Activated CD8-positive, alpha-beta T cell treated with anti-CD3 and anti-CD28 coated beads, Interleukin-2, amount 10 ng/mL, durations not matched to agents 7 days and 5 days (primary cell): ENCODE data around the gene MOAP1. TPM values are rescaled to one million over a fixed set of nuclear protein-coding genes. Genes with fewer than 3 reads are reported as not detected.
"Not testable (repeated sequence)": the region's sequence is repeated elsewhere in the genome, so short reads cannot be mapped to it uniquely, and the experiment has no call there.

Source experiments
- ATAC-seq: fragments of 150-1000 bp; cut with Tn5 transposase; one replicate; pipeline ENCODE4 v1.10.0; 2021; ENCODE audit warnings: moderate library complexity
- CTCF ChIA-PET: fragments of 350-600 bp; sonication (Branson Sonifier 250); formaldehyde crosslinking; loops from one replicate; lab custom pipeline; 2021; ENCODE audit warnings: antibody characterized with exemption; lab: Charles Lee
- POLR2A ChIA-PET: fragments of 350-600 bp; sonication (Branson Sonifier 250); formaldehyde crosslinking; loops from one replicate; lab custom pipeline; 2021; ENCODE audit warnings: antibody characterized with exemption; lab: Charles Lee
- DNase-seq: peaks from one replicate; pipeline ENCODE4 v3.0.0-alpha.2; 2020
- H3K27ac Mint-ChIP-seq: one replicate; pipeline ENCODE4 v1.8.0; 2021; ENCODE audit warnings: mild to moderate bottlenecking, mixed read lengths
- H3K27me3 Mint-ChIP-seq: one replicate; pipeline ENCODE4 v1.8.0; 2021; ENCODE audit warnings: low read depth, mixed read lengths
- H3K36me3 Mint-ChIP-seq: one replicate; pipeline ENCODE4 v1.8.0; 2021; ENCODE audit warnings: low read depth, mixed read lengths
- H3K4me1 Mint-ChIP-seq: one replicate; pipeline ENCODE4 v1.8.0; 2021; ENCODE audit warnings: low read depth, mixed read lengths
- H3K4me3 Mint-ChIP-seq: one replicate; pipeline ENCODE4 v1.8.0; 2021; ENCODE audit warnings: mild to moderate bottlenecking, mixed read lengths
- H3K9me3 Mint-ChIP-seq: one replicate; pipeline ENCODE4 v1.8.0; 2022; ENCODE audit warnings: mixed read lengths; ENCODE audit not compliant: insufficient read depth
- total RNA-seq, 2 experiments: library from RNA; stranded (reverse); gene quantifications; one replicate each; pipeline ENCODE4 v1.2.3, GENCODE V29; 2021

MOAP1 gene
- total RNA-seq, 2 experiments from 2014 or later = 21.0 to 21.5 TPM

DNA sequence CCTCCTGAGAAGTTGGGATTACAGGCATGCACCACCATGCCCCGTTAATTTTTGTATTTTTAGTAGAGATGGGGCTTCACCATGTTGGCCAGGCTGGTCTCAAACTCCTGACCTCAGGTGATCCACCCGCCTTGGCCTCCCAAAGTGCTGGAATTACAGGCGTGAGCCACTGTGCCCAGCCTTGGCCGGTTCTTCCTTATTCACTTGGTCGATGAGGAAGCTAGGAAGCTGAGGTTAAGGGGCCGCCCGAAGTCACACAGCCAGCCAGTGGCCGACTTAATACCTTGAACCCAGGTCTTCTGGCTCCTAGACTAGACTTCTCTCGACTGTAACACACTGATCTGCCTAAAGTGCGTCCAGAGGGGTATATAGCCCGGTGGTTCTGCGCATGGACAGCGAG is 48.2 kb downstream of the MOAP1 start:
- CTCF ChIA-PET = interaction anchor here (0.8 kb wide), 1 partner anchor 23 kb away, joined by 4 read pairs; no protein-coding TSS in a partner anchor
- POLR2A ChIA-PET, DNase-seq, H3K27ac Mint-ChIP-seq, H3K9me3 Mint-ChIP-seq, H3K4me3 Mint-ChIP-seq, ATAC-seq, H3K4me1 Mint-ChIP-seq, H3K36me3 Mint-ChIP-seq, H3K27me3 Mint-ChIP-seq: not testable (repeated sequence)

DNA sequence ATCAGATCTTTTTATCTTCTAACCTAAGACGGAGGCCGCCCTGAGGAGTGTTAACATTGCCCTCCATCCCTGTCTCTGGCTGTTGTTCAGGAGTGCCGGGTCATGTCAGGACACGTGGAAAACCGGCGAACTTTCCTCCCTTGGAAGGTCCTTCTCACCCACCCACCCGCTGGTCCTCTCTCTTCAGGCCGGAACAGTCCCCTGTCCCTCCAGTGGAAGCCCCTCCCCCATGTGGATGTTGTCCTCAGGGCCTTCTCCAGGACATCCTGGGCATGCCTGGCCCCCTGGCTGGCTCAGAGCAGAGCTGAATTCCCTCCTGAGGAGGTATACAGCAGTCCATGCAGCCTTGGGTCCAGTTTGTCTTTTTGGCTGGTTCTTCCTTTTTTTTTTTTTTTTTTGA is 48.7 kb downstream of the MOAP1 start:
- Mint-ChIP-seq H3K27me3 (no peaks in the 10 kb centered on the region), H3K27ac (no peak overlapping the region), H3K4me3 (no peak overlapping the region), H3K36me3 (no peaks in the 10 kb centered on the region), H3K4me1 (peaks cover 4% of the 10 kb centered on the region), H3K9me3 (no peaks in the 10 kb centered on the region)
- POLR2A ChIA-PET = no interaction called here
- ATAC-seq = no peak
- CTCF ChIA-PET = interaction anchor here (2.5 kb wide), 1 partner anchor 22 kb away, joined by 19 read pairs; no protein-coding TSS in a partner anchor
- DNase-seq = no peak

DNA sequence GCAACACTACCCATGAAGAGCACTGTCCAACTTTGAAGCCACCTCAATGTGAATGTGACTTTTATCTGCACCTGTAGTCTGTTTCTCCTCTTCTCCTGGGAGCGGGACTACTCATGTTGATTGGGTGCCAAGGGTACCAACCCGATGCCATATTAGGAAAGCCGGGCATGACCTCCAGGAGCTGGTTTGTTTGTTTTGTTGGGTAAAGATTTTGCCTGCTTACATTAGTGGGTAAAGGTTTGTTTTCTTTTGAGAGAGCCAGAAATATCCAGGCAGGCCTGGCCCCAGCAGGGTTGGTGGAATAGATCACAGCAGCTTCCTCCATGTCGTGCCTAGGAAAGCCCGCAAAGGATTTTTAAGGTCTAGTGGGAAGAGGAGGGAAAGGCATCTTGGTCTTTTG is 49.3 kb downstream of the MOAP1 start:
- ChIA-PET CTCF (interaction anchor here (2.5 kb wide), 1 partner anchor 21 kb away, joined by 19 read pairs; no protein-coding TSS in a partner anchor), POLR2A (no interaction called here)
- Mint-ChIP-seq H3K27ac (peak overlapping the region; percentile 6), H3K36me3 (no peaks in the 10 kb centered on the region), H3K27me3 (no peaks in the 10 kb centered on the region), H3K4me3 (no peak overlapping the region), H3K4me1 (peaks cover 4% of the 10 kb centered on the region), H3K9me3 (no peaks in the 10 kb centered on the region)
- ATAC-seq (no peak), DNase-seq (no peak)

DNA sequence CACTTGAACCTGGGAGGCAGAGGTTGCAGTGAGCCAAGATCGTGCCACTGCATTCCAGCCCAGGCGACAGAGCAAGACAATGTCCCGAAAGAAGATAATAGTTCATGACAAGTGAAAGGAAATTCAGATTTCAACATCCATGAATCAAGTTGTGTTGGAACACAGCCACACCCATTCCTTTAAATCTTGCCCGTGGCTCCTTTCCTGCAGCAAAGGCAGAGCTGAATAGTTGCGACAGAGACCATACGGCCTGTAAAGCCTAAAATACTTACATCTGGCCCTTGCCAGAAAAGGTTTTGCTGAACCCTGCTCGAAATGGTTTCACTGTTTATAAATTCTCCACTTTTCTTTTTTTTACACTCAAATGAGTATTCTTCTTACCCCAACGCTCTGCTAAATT is 51.2 kb downstream of the MOAP1 start:
- CTCF ChIA-PET = interaction anchor here (1.0 to 4.1 kb wide), 10 partner anchors 14 to 188 kb away, joined by 3 to 101 read pairs (median 9); no protein-coding TSS in a partner anchor
- ATAC-seq = no peak

DNA sequence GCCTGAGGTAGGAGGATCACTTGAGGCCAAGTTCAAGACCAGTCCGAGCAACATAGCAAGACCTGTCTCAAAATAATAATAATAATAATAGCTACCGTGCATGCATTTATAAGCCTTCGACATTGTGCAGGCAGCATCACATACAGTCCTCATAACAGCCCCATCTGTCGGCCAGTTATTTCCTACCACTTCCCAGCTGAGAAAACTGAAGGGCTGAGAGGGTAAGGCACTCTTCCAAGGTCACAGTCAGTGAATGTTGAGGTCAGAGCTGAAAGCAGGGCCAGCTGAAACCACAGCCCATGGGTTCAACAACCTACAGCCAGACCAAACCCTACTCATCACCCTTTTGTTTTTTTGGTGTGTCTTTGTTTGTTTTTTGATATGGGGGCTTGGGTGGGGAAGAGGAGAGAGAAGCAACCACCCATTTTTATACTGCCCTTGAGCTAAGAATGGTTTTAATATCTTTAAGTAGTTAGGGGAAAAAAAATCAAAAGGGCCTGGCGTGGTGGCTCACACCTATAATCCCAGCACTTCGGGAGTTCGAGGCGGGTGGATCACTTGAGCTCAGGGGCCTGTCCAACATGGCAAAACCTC is 52.1 kb downstream of the MOAP1 start:
- Mint-ChIP-seq H3K27ac (no peak overlapping the region), H3K9me3 (no peaks in the 10 kb centered on the region), H3K36me3 (no peaks in the 10 kb centered on the region), H3K4me3 (no peak overlapping the region), H3K27me3 (peaks cover 6% of the 10 kb centered on the region), H3K4me1 (no peaks in the 10 kb centered on the region)
- ChIA-PET POLR2A (interaction anchor here (1.5 to 1.7 kb wide), 2 partner anchors 17 to 19 kb away, joined by 4 to 6 read pairs; partner anchors contain the start of gene ITPK1), CTCF (interaction anchor here (0.7 to 4.1 kb wide), 20 partner anchors 8 to 300 kb away, joined by 3 to 101 read pairs (median 4); no protein-coding TSS in a partner anchor)
- ATAC-seq (peak; percentile 77), DNase-seq (peak; percentile 55)

More for the DNA sequence above, 51.2 kb downstream of the MOAP1 start:
- Mint-ChIP-seq H3K9me3 (no peaks in the 10 kb centered on the region), H3K36me3 (no peaks in the 10 kb centered on the region), H3K4me1 (no peaks in the 10 kb centered on the region), H3K4me3 (no peak overlapping the region), H3K27me3 (peaks cover 3% of the 10 kb centered on the region), H3K27ac (no peak overlapping the region)
- POLR2A ChIA-PET = interaction anchor here (1.5 kb wide), 1 partner anchor 20 kb away, joined by 6 read pairs; no protein-coding TSS in a partner anchor
- no peak for DNase-seq

Other genes with a start within 250 kb of the MOAP1 start
- gene ITPK1, start 69.0 kb downstream of the MOAP1 start, total RNA-seq = 100 to 1,000 TPM; 103 to 107 TPM
- 10 to 100 TPM in 1 of 2 experiments, 1 to 10 TPM in 1; 9.7 to 10.6 TPM for gene LYSET, start 420 bp upstream of the MOAP1 start, total RNA-seq
- gene GON7, start 22.2 kb upstream of the MOAP1 start, total RNA-seq = 10 to 100 TPM; 21.5 to 24.6 TPM
- gene UBR7, start 22.4 kb upstream of the MOAP1 start, total RNA-seq = 10 to 100 TPM; 39.0 to 49.3 TPM
- gene BTBD7, start 148.1 kb upstream of the MOAP1 start, total RNA-seq = 10 to 100 TPM; 19.0 to 20.4 TPM
- gene COX8C, start 162.3 kb upstream of the MOAP1 start, total RNA-seq = not detected
- gene UNC79, start 246.0 kb upstream of the MOAP1 start, total RNA-seq = not detected